Left lung (tissue), 10 donors: ENCODE measurements around the gene LTBP1. TPM values are rescaled to one million over a fixed set of nuclear protein-coding genes. Genes with fewer than 3 reads are reported as not detected.

ENCODE experiments used
- ATAC-seq: fragments of 200-7000 bp; cut with Tn5 transposase; one replicate; pipeline ENCODE4 v1.9.1; 2020; ENCODE audit warnings: moderate library complexity
- DNase-seq, 4 donors: peaks; one replicate each; pipeline ENCODE4 v3.0.0-alpha.2; 2013 to 2020
- H3K27ac ChIP-seq, 2 donors: fragments of 200-600 bp; sonication (generic) in 1 of 2; one replicate each; pipeline versions ENCODE4 v1.5.0 to v1.8.0; 2020 to 2021
- H3K27me3 ChIP-seq, 2 donors: fragments of 200-600 bp; sonication (generic) in 1 of 2; one replicate each; pipeline versions ENCODE4 v1.5.0 to v1.8.0; 2020 to 2021
- H3K36me3 ChIP-seq, 2 donors: fragments of 200-600 bp; sonication (generic) in 1 of 2; one replicate each; pipeline versions ENCODE4 v1.5.0 to v1.8.0; 2020 to 2021
- H3K4me1 ChIP-seq, 2 donors: fragments of 200-600 bp; one replicate each; pipeline ENCODE4 v1.8.0; 2021
- H3K4me3 ChIP-seq, 2 donors: fragments of 200-600 bp; sonication (generic) in 1 of 2; one replicate each; pipeline versions ENCODE4 v1.5.0 to v1.8.0; 2020 to 2021; ENCODE audit warnings: mild to moderate bottlenecking in 1 of 2
- H3K9me3 ChIP-seq, 2 donors: fragments of 200-600 bp; sonication (generic) in 1 of 2; one replicate each; pipeline versions ENCODE4 v1.5.0 to v1.8.0; 2020 to 2021
- CTCF ChIP-seq, 2 donors: fragments of 200-600 bp; sonication (generic) in 1 of 2; IDR thresholded peaks; one replicate each; pipeline versions ENCODE4 v1.5.0 to v1.8.0; 2021; ENCODE audit warnings: antibody characterized with exemption in 2 of 2
- intact Hi-C, 2 donors: fragments of 100-400 bp; cut with DNase I; formaldehyde crosslinking; loops; one replicate each; pipeline versions ENCODE4 v1.11.2 to v1.14.2; 2022
- polyA plus RNA-seq, 6 donors: library from polyadenylated mRNA; unstranded; fragments of 120-200 nt; gene quantifications; one replicate each; pipeline ENCODE4 v1.2.1, GENCODE V29; 2013; ENCODE audit not compliant: insufficient read length in 6 of 6
- total RNA-seq, 2 donors: library from RNA; stranded (reverse); fragmentation: NEBNext Ultra II Directional; extraction: Animal tissue kit (Norgen Biotek cat#: 25700); gene quantifications; one replicate each; pipeline ENCODE4 v1.2.1, GENCODE V29; 2021
- donor health status: DM: no; HTN: yes; CAD: no.
- donor health status: DM: no; HTN: no; CAD: no.

LTBP1 gene
- total and polyA plus RNA-seq, 8 donors: 35.4 to 81.2 (median 50.9) TPM

DNA sequence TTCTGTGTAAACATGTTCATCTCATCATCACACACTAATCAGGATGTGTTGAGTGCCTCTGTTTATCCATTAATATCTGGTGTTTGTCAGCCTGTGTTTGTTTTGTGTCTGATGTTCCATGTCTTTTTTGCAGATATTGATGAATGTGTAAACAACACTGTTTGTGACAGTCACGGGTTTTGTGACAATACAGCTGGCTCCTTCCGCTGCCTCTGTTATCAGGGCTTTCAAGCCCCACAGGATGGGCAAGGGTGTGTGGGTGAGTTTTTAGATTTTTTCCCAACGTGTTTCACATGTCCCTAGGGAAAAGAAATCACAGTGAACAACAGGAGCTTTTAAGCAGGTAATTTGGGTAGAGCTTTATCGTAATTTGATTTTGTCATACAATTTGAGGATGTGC is 396.0 kb downstream of the LTBP1 start:
- Histone ChIP-seq H3K9me3 (no peaks in the 10 kb centered on the region), H3K27me3 (no peaks in the 10 kb centered on the region), H3K27ac (no peak overlapping the region), H3K4me1 (no peaks in the 10 kb centered on the region), H3K36me3 (no peaks in the 10 kb centered on the region), H3K4me3 (no peak overlapping the region)
- ATAC-seq: no peak
- intact Hi-C loops: no loop called here
- no peak for TF ChIP-seq CTCF (IDR thresholded peaks at IDR 0.05)
- DNase-seq: no peak

- ATAC-seq (no peak), DNase-seq (no peak)
- TF ChIP-seq CTCF (IDR thresholded peaks at IDR 0.05): no peak
- Histone ChIP-seq H3K27me3 (no peaks in the 10 kb centered on the region), H3K4me1 (no peaks in the 10 kb centered on the region), H3K27ac (no peak overlapping the region), H3K36me3 (no peaks in the 10 kb centered on the region), H3K9me3 (no peaks in the 10 kb centered on the region), H3K4me3 (no peak overlapping the region)
- intact Hi-C loops: no loop called here
Measured at GRCh38 chr2:33343387-33343895, 396.7 kb downstream of the LTBP1 start.

GRCh38 chr2:33344230-33344629 is 397.5 kb downstream of the LTBP1 start:
- H3K27me3 ChIP-seq: no peaks in the 10 kb centered on the region
- no peaks in the 10 kb centered on the region for H3K9me3 ChIP-seq
- H3K27ac ChIP-seq: no peak overlapping the region
- no peaks in the 10 kb centered on the region for H3K4me1 ChIP-seq
- H3K4me3 ChIP-seq: no peak overlapping the region
- H3K36me3 ChIP-seq: no peaks in the 10 kb centered on the region
- DNase-seq (no peak), ATAC-seq (no peak)
- TF ChIP-seq CTCF (IDR thresholded peaks at IDR 0.05): no peak
- intact Hi-C loops: no loop called here

DNA sequence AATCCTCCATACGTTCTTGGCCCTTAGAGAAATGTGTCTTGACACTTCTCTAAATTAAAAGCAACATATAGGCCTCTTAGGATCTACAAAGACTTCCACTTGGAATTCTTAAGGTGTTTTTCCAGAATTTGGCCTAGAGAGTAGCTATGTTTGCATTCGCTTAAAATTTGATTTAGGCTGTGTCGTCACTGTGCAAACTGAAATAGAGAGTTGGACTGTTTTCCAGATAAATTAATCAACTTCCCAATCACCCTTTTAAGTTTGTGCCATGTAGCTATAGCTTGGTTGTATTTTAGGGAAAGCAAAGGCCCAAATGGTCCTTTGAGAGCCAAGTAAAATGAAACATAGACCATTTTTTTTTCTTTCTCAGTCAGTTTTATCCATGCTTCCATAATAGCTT is 401.1 kb downstream of the LTBP1 start:
- ATAC-seq: no peak
- TF ChIP-seq CTCF (IDR thresholded peaks at IDR 0.05): no peak
- no peaks in the 10 kb centered on the region for H3K9me3 ChIP-seq
- intact Hi-C loops: no loop called here
- no peak overlapping the region for H3K4me3 ChIP-seq
- no peaks in the 10 kb centered on the region for H3K27me3 ChIP-seq
- no peak overlapping the region for H3K27ac ChIP-seq
- H3K4me1 ChIP-seq: no peaks in the 10 kb centered on the region
- H3K36me3 ChIP-seq: no peaks in the 10 kb centered on the region
- no peak for DNase-seq

- intact Hi-C loops: no loop called here
- H3K9me3 ChIP-seq: peaks cover 0 to 4% of the 10 kb centered on the region in 2 donors
- no peak overlapping the region for H3K27ac ChIP-seq
Measured at GRCh38 chr2:33350632-33351031, 403.9 kb downstream of the LTBP1 start.

More at GRCh38 chr2:33350632-33351031, 403.9 kb downstream of the LTBP1 start:
- H3K36me3 ChIP-seq: no peaks in the 10 kb centered on the region
- no peak overlapping the region for H3K4me3 ChIP-seq
- no peaks in the 10 kb centered on the region for H3K27me3 ChIP-seq
- ATAC-seq: no peak
- no peak for DNase-seq
- H3K4me1 ChIP-seq: no peaks in the 10 kb centered on the region
- no peak for TF ChIP-seq CTCF (IDR thresholded peaks at IDR 0.05)
